Ureter (tissue), 1 donor: ENCODE results near the gene FGFBP1. TPM values are rescaled to one million over a fixed set of nuclear protein-coding genes. Genes with fewer than 3 reads are reported as not detected.
A peak's percentile ranks its signal among the peaks of the same experiment; 100 is the strongest.

Experiments
- DNase-seq: peaks from one replicate; pipeline ENCODE4 v3.0.0-alpha.2; 2020; ENCODE audit warnings: low spot score
- total RNA-seq: library from RNA; stranded (reverse); gene quantifications from one replicate; pipeline ENCODE4 v1.2.4, GENCODE V29; 2023
- donor health status: DM: yes; HTN: yes; CAD: no.

The FGFBP1 gene
- total RNA-seq, 1 donor from 2014 or later, result not detected

GRCh38 chr4:15912961-15913630 is 25.4 kb downstream of the FGFBP1 start:
- no peak for DNase-seq

- no peak for DNase-seq
Measured at GRCh38 chr4:15912236-15912635, 26.3 kb downstream of the FGFBP1 start.

- DNase-seq, result no peak
Measured at GRCh38 chr4:15910155-15910940, 28.2 kb downstream of the FGFBP1 start.

- DNase-seq, result no peak
Measured at GRCh38 chr4:15907430-15907829, 31.1 kb downstream of the FGFBP1 start.

GRCh38 chr4:15906020-15906443 is 32.5 kb downstream of the FGFBP1 start:
- DNase-seq, result peak; percentile 82

GRCh38 chr4:15902746-15903145 is 35.8 kb downstream of the FGFBP1 start:
- no peak for DNase-seq

- no peak for DNase-seq
Measured at GRCh38 chr4:15901998-15902397, 36.5 kb downstream of the FGFBP1 start.

- DNase-seq, result no peak
Measured at GRCh38 chr4:15901007-15901406, 37.5 kb downstream of the FGFBP1 start.

GRCh38 chr4:15899511-15899910 is 39.0 kb downstream of the FGFBP1 start:
- no peak for DNase-seq

GRCh38 chr4:15898902-15899301 is 39.6 kb downstream of the FGFBP1 start:
- DNase-seq, result no peak

- no peak for DNase-seq
Measured at GRCh38 chr4:15897577-15897976, 41.0 kb downstream of the FGFBP1 start.

- DNase-seq, result no peak
Measured at GRCh38 chr4:15894921-15895916, 43.3 kb downstream of the FGFBP1 start.

GRCh38 chr4:15894393-15894792 is 44.1 kb downstream of the FGFBP1 start:
- DNase-seq, result no peak

GRCh38 chr4:15893962-15894361 is 44.6 kb downstream of the FGFBP1 start:
- no peak for DNase-seq

- DNase-seq, result no peak
Measured at GRCh38 chr4:15891312-15891711, 47.2 kb downstream of the FGFBP1 start.

GRCh38 chr4:15890246-15890829 is 48.2 kb downstream of the FGFBP1 start:
- no peak for DNase-seq

- no peak for DNase-seq
Measured at GRCh38 chr4:15888515-15888914, 50.0 kb downstream of the FGFBP1 start.
